Mesothelial cell of epicardium (in vitro differentiated cells): Measurements from ENCODE around the gene GATAD2B. TPM values are rescaled to one million over a fixed set of nuclear protein-coding genes. Genes with fewer than 3 reads are reported as not detected.

Experiments used
- DNase-seq, 2 experiments: peaks; one replicate each; pipeline ENCODE4 v3.0.0; 2021; ENCODE audit warnings: low spot score in 2 of 2; ENCODE audit not compliant: unreplicated experiment in 2 of 2
- H3K27ac Mint-ChIP-seq: 2 replicates; pipeline ENCODE4 v1.8.0; 2021; ENCODE audit warnings: mixed read lengths
- H3K27me3 Mint-ChIP-seq: 2 replicates; pipeline ENCODE4 v1.8.0; 2021; ENCODE audit warnings: low read depth, mixed read lengths
- H3K36me3 Mint-ChIP-seq: 2 replicates; pipeline ENCODE4 v1.8.0; 2021; ENCODE audit warnings: mixed read lengths
- H3K4me1 Mint-ChIP-seq: 2 replicates; pipeline ENCODE4 v1.8.0; 2021; ENCODE audit warnings: mixed read lengths
- H3K4me3 Mint-ChIP-seq: 2 replicates; pipeline ENCODE4 v1.8.0; 2021; ENCODE audit warnings: mild to moderate bottlenecking, moderate library complexity, mixed read lengths
- H3K9me3 Mint-ChIP-seq: 2 replicates; pipeline ENCODE4 v1.8.0; 2021; ENCODE audit warnings: mixed read lengths
- CTCF ChIP-seq: fragments of 200-600 bp; sonication (generic); IDR thresholded peaks from one replicate; pipeline ENCODE4 v1.5.0; 2021; ENCODE audit warnings: antibody characterized with exemption; ENCODE audit not compliant: unreplicated experiment
- total RNA-seq: library from RNA; stranded (reverse); gene quantifications from 3 replicates; pipeline ENCODE4 v1.2.1, GENCODE V29; 2021

Gene GATAD2B
- total RNA-seq, 1 donor from 2014 or later, result 77.3 TPM

- H3K36me3 Mint-ChIP-seq, result peaks cover 8% of the 10 kb centered on the region
- no peak overlapping the region for H3K4me3 Mint-ChIP-seq
- H3K9me3 Mint-ChIP-seq, result no peaks in the 10 kb centered on the region
- no peaks in the 10 kb centered on the region for H3K27me3 Mint-ChIP-seq
- H3K27ac Mint-ChIP-seq, result no peak overlapping the region
- DNase-seq, result no peak
- peaks cover 4% of the 10 kb centered on the region for H3K4me1 Mint-ChIP-seq
- TF ChIP-seq CTCF, result no peak
These were observed 40.4 kb downstream of the GATAD2B start for GRCh38 chr1:153882296-153882912.

- no peaks in the 10 kb centered on the region for H3K27me3 Mint-ChIP-seq
- no peaks in the 10 kb centered on the region for H3K9me3 Mint-ChIP-seq
- TF ChIP-seq CTCF, result no peak
These were observed 41.0 kb downstream of the GATAD2B start for GRCh38 chr1:153881751-153882150.

GRCh38 chr1:153880962-153881361 is 41.8 kb downstream of the GATAD2B start:
- Mint-ChIP-seq H3K9me3 (no peaks in the 10 kb centered on the region), H3K36me3 (peaks cover 5% of the 10 kb centered on the region), H3K4me1 (peaks cover 4% of the 10 kb centered on the region), H3K4me3 (no peak overlapping the region), H3K27ac (no peak overlapping the region), H3K27me3 (no peaks in the 10 kb centered on the region)
- TF ChIP-seq CTCF, result no peak
- peak; percentile 88 to 93 for DNase-seq

More at GRCh38 chr1:153881751-153882150, 41.0 kb downstream of the GATAD2B start:
- Mint-ChIP-seq H3K4me1 (peaks cover 4% of the 10 kb centered on the region), H3K4me3 (no peak overlapping the region), H3K27ac (no peak overlapping the region), H3K36me3 (peaks cover 5% of the 10 kb centered on the region)
- DNase-seq, result no peak

GRCh38 chr1:153880024-153880423 is 42.7 kb downstream of the GATAD2B start:
- peaks cover 4% of the 10 kb centered on the region for H3K4me1 Mint-ChIP-seq
- no peaks in the 10 kb centered on the region for H3K9me3 Mint-ChIP-seq
- no peak for DNase-seq
- no peak for TF ChIP-seq CTCF
- peaks cover 5% of the 10 kb centered on the region for H3K36me3 Mint-ChIP-seq
- no peaks in the 10 kb centered on the region for H3K27me3 Mint-ChIP-seq
- H3K4me3 Mint-ChIP-seq, result no peak overlapping the region
- peak overlapping the region; percentile 81 for H3K27ac Mint-ChIP-seq

- Mint-ChIP-seq H3K36me3 (peaks cover 4% of the 10 kb centered on the region), H3K27ac (no peak overlapping the region), H3K9me3 (no peaks in the 10 kb centered on the region), H3K4me1 (peaks cover 4% of the 10 kb centered on the region), H3K4me3 (no peak overlapping the region), H3K27me3 (no peaks in the 10 kb centered on the region)
- TF ChIP-seq CTCF, result no peak
- DNase-seq, result no peak
These were observed 45.7 kb downstream of the GATAD2B start for GRCh38 chr1:153877112-153877511.

- Mint-ChIP-seq H3K36me3 (peaks cover 18% of the 10 kb centered on the region), H3K4me3 (no peak overlapping the region), H3K9me3 (peaks cover 5% of the 10 kb centered on the region), H3K27ac (peak overlapping the region; percentile 1), H3K27me3 (no peaks in the 10 kb centered on the region), H3K4me1 (no peaks in the 10 kb centered on the region)
- no peak for TF ChIP-seq CTCF
- no peak for DNase-seq
These were observed 49.8 kb downstream of the GATAD2B start for GRCh38 chr1:153872934-153873333.
